8988T (cell line): ENCODE data around the gene ABCA7.
"Not testable (repeated sequence)": the region's sequence is repeated elsewhere in the genome, so short reads cannot be mapped to it uniquely, and the experiment has no call there.

Experiments used
- DNase-seq: peaks from one replicate; pipeline ENCODE4 v3.0.0; 2011

Gene ABCA7

DNA sequence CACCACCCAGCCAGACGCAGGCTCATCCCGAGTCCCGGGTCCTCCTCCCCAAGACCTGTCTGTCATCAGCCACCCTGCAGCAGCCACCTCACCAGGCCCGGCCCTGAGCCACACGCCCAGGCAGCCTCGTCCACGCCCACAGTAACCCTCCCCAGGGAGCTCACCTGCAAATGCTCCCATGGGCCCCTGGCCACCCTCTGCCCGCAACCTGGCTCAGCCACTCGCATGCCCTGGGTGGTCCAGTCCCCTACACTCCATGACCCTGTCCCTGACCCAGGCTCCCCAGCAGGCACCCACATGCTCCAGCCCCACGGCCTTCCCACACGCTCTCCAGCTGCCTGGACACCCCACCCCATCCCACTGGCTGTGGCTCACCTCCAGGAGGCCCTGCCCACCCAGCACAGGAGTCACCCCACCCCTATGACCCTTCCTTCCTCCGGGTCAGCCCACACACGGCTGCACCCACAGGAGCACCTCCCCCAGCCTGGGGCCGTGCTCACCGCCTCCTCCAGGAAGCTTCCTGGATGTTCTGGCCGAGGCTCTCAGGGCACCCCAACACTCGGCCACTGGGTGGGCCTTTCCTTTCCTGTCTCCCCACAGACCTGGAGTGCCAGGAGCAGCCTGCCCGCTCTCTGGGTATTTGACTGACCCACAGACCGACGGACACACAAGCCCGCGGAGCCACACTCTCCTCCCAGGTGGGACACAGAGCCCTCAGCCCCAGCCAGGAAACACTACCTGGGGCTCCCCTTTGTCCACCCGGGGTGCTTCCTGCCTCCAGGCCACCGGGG, 22.6 kb upstream of the ABCA7 start:
- peak; percentile 81 for DNase-seq

DNA sequence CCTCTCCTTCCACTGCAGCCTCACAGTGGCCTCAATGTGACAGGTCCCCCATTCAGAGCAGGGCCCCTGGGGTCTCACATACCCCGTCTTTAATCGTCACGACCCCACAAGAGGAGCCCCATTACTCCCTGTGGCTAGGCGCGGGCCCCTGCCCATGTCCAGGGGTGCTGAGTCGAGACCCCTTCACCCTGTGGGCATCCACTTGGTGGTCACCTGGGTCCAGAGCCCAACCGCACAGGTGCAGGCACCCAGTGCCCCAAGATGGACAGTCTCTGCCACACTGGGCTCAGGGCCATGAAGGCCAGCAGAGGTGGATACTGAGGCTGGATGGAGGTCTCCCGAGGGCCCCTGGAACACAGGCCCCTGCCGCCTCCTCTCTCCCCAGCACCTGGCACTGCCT, 22.0 kb upstream of the ABCA7 start:
- DNase-seq, result no peak

GRCh38 chr19:1018393-1018792, 21.5 kb upstream of the ABCA7 start:
- peak; percentile 35 for DNase-seq

GRCh38 chr19:1018932-1019615, 20.8 kb upstream of the ABCA7 start:
- peak; percentile 50 for DNase-seq

DNA sequence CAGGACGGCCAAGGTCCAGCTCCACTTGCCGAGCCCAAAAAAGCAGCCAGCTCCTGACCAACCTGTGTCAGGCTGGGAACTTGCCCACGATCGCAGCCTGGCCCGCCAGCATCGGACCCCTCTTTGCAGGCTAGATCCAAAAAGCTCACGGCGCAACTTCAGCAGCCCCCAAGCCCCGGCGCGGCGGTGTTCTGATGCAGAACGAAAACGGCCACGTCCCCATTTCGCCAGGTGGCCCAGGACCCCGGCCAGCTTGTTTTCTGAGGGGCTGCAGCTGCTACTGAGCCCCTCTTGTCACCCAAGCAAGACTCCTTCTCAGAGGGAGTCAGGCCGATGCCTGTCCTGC, 20.3 kb upstream of the ABCA7 start:
- DNase-seq, result no peak

GRCh38 chr19:1019980-1020867, 19.7 kb upstream of the ABCA7 start:
- peak; percentile 47 for DNase-seq

- peak; percentile 99 for DNase-seq
These were observed 19.0 kb upstream of the ABCA7 start, which contains the start of gene TMEM259 for GRCh38 chr19:1020868-1021425. TMEM259 (minus strand) TSS chr19:1021123; CDS start chr19:1020996, 127 bp downstream.

GRCh38 chr19:1023883-1024188, 16.1 kb upstream of the ABCA7 start:
- DNase-seq, result not testable (repeated sequence)

GRCh38 chr19:1025080-1025479, 14.8 kb upstream of the ABCA7 start:
- not testable (repeated sequence) for DNase-seq

DNA sequence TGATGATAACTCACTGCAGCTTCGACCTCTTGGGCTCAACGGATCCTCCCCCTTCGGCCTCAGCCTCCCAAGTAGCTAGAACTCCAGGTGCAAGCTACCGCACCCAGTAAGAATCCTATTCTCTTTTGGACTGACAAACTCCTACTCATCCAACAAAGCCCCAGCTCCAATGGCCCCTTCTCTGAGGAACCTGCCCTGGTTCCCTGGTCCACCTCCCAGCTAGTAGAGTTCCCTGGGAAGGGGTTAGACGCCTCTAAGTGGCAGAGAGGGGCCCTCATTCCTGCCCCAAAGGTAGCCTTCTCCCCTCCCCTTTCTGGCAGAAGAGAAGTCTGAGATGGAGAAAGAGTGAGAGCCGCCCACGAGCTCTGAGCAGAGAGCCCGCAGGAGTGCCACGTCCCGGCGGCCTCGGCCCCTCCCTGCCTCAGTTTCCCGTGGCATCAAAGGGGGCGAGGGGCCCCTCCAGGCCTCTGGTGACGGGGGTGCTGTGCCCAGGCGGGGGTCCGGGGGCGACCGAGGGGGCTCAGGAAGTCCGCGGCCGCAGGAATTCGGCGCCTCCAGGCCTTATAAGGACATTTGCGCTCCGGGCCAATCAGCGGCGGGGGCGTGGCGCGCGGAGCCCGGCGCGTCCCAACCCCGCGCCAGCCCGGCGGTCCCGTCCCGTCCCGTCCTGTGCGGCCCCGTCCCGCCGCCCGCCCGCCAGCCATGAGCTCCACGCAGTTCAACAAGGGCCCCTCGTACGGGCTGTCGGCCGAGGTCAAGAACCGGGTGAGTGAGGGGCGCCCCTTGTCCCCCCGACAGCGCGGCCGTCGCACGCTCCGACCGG, 13.7 kb upstream of the ABCA7 start, which contains the start of gene CNN2:
Gene CNN2, plus strand, starts transcription at position 649 of the 823 bp plus-strand sequence. Its CDS starts 54 bp downstream, at position 703.
- peak; percentile 91 for DNase-seq

- peak; percentile 37 for DNase-seq
These were observed 12.9 kb upstream of the ABCA7 start for GRCh38 chr19:1026783-1027649.

- peak; percentile 68 for DNase-seq
These were observed 12.3 kb upstream of the ABCA7 start for GRCh38 chr19:1027650-1028061.

- DNase-seq, result peak; percentile 84
These were observed 11.6 kb upstream of the ABCA7 start for GRCh38 chr19:1028062-1028926.

DNA sequence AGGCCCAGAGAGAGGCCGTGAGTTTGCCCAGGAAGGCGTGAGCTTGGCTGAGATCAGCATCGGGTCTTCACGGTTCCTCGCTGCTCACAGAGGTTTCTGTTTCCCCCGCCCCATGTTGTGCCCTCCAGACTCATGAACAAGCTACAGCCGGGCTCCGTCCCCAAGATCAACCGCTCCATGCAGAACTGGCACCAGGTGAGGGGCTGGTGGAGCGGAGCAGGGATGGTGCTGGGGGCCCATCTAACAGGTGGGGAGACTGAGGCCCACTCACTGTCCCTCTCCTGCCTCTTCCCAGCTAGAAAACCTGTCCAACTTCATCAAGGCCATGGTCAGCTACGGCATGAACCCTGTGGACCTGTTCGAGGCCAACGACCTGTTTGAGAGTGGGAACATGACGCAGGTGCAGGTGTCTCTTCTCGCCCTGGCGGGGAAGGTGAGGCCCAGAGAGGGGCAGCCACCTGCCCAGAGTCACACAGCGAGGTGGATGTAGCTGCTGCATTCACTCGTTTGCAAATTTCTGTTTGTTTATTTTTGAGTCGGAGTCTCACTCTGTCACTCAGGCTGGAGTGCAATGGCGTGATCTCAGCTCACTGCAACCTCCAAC, 7.5 kb upstream of the ABCA7 start:
- no peak for DNase-seq

- DNase-seq, result no peak
These were observed 3.8 kb upstream of the ABCA7 start for GRCh38 chr19:1035998-1036621.

DNA sequence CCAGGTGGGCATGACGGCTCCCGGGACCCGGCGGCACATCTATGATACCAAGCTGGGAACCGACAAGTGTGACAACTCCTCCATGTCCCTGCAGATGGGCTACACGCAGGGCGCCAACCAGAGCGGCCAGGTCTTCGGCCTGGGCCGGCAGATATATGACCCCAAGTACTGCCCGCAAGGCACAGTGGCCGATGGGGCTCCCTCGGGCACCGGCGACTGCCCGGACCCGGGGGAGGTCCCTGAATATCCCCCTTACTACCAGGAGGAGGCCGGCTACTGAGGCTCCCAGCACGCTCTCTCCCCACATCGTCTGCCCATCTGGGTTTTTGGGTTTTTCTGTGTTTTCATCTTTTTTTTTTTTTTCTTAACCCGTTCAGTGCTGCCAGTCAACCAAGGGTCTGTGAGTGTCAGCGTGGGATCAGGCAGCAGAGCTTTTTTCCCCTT, 2.3 kb upstream of the ABCA7 start:
- no peak for DNase-seq

DNA sequence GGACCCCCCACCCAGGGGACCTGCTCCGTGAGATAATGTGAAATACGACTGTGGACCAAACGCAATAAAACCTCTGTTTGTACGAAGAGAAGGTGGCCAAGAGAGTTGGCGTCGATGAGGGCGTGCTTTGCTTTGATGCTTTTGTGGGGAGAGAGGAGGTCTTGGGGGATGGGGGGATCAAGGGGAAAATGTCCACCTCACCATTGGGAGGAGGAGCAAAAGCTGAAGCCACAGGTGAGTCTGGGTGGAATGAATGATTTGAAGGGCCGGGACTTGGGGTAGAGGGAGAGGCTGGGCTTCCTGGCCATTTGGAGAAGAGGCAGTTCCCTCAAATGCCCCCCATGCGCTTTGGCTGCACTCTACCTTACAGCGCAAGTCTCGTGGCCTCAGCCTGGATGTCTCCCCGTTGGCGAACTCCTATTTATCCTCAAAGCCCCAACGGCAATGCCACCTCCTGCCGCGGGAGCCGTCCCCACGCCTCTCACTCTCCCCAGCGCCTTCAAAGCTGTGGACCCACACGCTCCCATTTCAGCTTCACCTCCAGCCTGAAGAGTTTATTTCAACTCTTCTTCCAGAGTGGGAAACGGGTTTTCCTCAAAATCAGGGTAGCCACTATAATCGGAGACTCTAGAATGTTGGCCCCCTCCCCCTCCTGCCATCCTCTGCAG, 795 bp upstream of the ABCA7 start:
- DNase-seq, result no peak

GRCh38 chr19:1040476-1041271, 767 bp downstream of the ABCA7 start:
- DNase-seq, result peak; percentile 98
